Astrocyte (in vitro differentiated cells and primary cell): ENCODE results near the gene MRPS6.

ENCODE experiments used
- EZH2 ChIP-seq: IDR thresholded peaks from 2 replicates; pipeline ENCODE4 v1.6.1; 2012; ENCODE audit warnings: mild to moderate bottlenecking, low read length, inconsistent platforms; ENCODE audit not compliant: insufficient read depth
- TF ChIP-seq, protein P1 (sequence below): IDR thresholded peaks from 2 replicates; pipeline ENCODE4 v1.5.1; 2011; ENCODE audit warnings: low read depth, mild to moderate bottlenecking, inconsistent platforms, low read length, moderate library complexity; ENCODE audit not compliant: insufficient read depth

DNA sequence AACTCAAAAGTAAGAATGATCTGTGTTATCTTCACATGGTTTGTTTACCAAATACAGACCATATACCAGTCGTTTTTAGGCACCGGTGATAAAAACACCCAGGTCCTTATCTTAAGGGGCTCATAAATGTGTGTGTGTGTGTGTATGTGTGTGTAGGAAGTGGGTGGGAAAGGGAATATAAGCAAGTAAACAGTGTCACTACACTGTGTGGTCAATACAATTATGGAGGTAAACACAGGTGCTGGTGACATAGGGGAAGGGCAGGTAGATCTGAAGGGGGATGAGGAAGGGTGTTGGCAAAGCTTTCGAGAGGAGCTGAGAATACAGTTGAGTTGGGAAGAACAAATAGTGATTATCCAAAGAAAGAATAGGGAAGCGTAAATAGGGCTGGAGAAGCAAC is 19.1 kb upstream of the MRPS6 start:
- TF ChIP-seq, protein P1, sequence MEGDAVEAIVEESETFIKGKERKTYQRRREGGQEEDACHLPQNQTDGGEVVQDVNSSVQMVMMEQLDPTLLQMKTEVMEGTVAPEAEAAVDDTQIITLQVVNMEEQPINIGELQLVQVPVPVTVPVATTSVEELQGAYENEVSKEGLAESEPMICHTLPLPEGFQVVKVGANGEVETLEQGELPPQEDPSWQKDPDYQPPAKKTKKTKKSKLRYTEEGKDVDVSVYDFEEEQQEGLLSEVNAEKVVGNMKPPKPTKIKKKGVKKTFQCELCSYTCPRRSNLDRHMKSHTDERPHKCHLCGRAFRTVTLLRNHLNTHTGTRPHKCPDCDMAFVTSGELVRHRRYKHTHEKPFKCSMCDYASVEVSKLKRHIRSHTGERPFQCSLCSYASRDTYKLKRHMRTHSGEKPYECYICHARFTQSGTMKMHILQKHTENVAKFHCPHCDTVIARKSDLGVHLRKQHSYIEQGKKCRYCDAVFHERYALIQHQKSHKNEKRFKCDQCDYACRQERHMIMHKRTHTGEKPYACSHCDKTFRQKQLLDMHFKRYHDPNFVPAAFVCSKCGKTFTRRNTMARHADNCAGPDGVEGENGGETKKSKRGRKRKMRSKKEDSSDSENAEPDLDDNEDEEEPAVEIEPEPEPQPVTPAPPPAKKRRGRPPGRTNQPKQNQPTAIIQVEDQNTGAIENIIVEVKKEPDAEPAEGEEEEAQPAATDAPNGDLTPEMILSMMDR: no peak
- TF ChIP-seq EZH2: no peak
